GM19023 (cell line): ENCODE measurements around the gene USP21.
"Not testable (repeated sequence)": the region's sequence is repeated elsewhere in the genome, so short reads cannot be mapped to it uniquely, and the experiment has no call there.

Experiments used
- ATAC-seq: cut with Tn5 transposase; IDR thresholded peaks from one replicate; pipeline ENCODE4 v1.9.1; 2021; ENCODE audit warnings: mild to moderate bottlenecking, moderate library complexity; ENCODE audit not compliant: unreplicated experiment

USP21 gene

GRCh38 chr1:161159087-161159912, at the start of gene USP21:
Gene USP21 (plus strand): TSS chr1:161159500. CDS start chr1:161160641, 1,141 bp downstream.
- peak; percentile 86 for ATAC-seq

GRCh38 chr1:161111117-161111516, 48.2 kb upstream of the USP21 start:
- no peak for ATAC-seq

GRCh38 chr1:161111527-161111926, 47.8 kb upstream of the USP21 start:
- ATAC-seq = no peak

- no peak for ATAC-seq
Measured at GRCh38 chr1:161113915-161114314, 45.4 kb upstream of the USP21 start.

GRCh38 chr1:161114556-161114955, 44.7 kb upstream of the USP21 start:
- ATAC-seq = no peak

- no peak for ATAC-seq
Measured at GRCh38 chr1:161115132-161115711, 44.1 kb upstream of the USP21 start.

- ATAC-seq = not testable (repeated sequence)
Measured at GRCh38 chr1:161115961-161116360, 43.3 kb upstream of the USP21 start.

- ATAC-seq = peak; percentile 83
Measured at GRCh38 chr1:161117759-161118581, 41.3 kb upstream of the USP21 start, which contains the start of the genes NIT1 and PFDN2. Gene NIT1 (plus strand): TSS chr1:161118105. CDS start chr1:161118177, 72 bp downstream. Gene PFDN2 (minus strand): TSS chr1:161118037. CDS start chr1:161118026, 11 bp downstream.

- ATAC-seq = no peak
Measured at GRCh38 chr1:161119092-161119903, 40.0 kb upstream of the USP21 start.

- ATAC-seq = no peak
Measured at GRCh38 chr1:161121042-161121650, 38.2 kb upstream of the USP21 start.

- no peak for ATAC-seq
Measured at GRCh38 chr1:161121834-161122233, 37.5 kb upstream of the USP21 start.

GRCh38 chr1:161122967-161123366, 36.3 kb upstream of the USP21 start:
- ATAC-seq = no peak

GRCh38 chr1:161127649-161128048, 31.7 kb upstream of the USP21 start:
- ATAC-seq = no peak

- ATAC-seq = no peak
Measured at GRCh38 chr1:161128591-161129420, 30.5 kb upstream of the USP21 start.

- ATAC-seq = no peak
Measured at GRCh38 chr1:161130266-161130665, 29.0 kb upstream of the USP21 start.

GRCh38 chr1:161131523-161132409, 27.5 kb upstream of the USP21 start:
- no peak for ATAC-seq

- peak; percentile 96 for ATAC-seq
Measured at GRCh38 chr1:161132410-161133219, 26.7 kb upstream of the USP21 start, which contains the start of gene DEDD. Gene DEDD (minus strand): TSS chr1:161132667. CDS start chr1:161124462, 8,205 bp downstream.
